Measurements from ENCODE around the gene ARTN.
A peak's percentile ranks its signal among the peaks of the same experiment; 100 is the strongest.

Gene ARTN

DNA sequence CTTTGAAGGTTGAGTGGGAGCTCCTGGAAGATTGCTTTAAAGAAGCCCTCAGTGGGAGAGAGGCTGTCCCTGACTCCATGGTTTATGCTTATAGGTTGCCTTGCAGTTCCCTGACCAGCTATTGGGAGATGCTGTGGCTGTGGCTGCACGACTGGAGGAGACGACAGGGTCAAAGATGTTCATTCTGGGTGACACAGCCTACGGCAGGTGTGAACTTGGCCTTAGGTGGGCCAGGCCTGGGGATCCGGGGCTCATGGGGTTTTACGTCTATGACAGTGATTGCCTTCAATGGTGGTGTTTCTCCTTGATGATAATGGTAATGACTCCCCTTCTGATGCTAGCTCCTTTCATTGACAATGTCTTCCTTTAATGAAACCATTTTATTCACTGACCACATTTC lies 36.9 kb downstream of the ARTN start:
- DNase-seq (ENCODE audit: low read depth in 2 of 2): no peak

DNA sequence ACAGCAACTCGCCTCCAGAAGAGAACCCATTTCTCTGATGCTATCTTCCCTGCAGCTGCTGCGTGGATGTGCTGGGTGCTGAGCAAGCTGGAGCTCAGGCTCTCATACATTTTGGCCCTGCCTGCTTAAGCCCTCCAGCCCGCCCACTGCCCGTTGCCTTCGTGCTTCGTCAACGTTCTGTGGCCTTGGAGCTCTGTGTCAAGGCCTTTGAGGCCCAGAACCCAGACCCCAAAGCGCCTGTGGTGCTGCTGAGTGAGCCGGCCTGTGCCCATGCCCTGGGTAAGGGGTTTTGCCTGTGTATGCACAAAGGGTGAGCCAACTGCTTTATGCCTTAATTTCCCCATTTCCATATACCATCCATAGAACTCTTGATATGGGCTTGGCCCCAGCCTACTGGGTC lies 37.3 kb downstream of the ARTN start:
- no peak for DNase-seq (ENCODE audit: low read depth in 2 of 2)

DNA sequence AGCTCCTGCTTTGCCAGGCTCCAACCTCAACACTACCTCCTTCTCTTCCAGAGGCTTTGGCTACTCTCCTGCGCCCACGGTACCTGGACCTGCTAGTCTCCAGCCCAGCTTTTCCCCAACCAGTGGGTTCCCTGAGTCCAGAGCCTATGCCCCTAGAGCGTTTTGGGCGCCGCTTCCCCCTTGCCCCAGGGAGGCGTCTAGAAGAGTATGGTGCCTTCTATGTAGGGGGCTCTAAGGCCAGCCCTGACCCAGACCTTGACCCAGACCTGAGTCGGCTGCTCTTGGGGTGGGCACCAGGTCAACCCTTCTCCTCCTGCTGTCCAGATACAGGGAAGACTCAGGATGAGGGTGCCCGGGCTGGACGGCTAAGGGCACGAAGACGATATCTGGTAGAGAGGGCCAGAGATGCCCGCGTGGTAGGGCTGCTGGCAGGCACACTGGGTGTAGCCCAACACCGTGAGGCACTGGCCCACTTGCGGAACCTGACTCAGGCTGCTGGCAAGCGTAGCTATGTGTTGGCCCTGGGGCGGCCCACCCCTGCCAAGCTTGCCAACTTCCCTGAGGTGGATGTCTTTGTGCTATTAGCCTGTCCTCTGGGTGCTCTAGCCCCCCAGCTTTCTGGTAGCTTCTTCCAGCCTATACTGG lies 37.9 kb downstream of the ARTN start:
- DNase-seq (ENCODE audit: low read depth in 2 of 2): no peak

DNA sequence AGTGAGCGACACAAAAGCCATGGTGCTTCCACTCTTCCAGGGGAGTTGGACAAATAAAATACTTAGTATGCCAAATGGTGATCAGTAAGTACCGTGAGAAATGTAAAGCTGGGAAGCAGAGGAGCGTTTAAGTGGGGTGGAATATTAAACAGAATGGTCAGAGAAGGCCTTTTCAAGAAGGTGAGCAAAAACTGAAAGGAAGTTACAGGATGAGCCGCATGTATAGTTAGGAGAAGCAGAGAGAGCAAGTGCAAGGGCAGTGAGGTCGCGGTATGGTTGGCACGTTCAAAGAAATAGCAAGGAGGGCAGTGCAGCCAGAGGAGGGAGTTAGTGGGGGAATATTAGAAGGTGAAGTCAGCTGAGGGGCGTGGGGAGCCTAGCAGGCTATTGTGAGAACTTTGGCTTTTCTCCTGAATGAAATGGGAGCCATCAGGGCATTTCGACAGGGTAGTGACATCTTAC lies 40.4 kb downstream of the ARTN start:
- DNase-seq (ENCODE audit: low read depth in 2 of 2): no peak

DNA sequence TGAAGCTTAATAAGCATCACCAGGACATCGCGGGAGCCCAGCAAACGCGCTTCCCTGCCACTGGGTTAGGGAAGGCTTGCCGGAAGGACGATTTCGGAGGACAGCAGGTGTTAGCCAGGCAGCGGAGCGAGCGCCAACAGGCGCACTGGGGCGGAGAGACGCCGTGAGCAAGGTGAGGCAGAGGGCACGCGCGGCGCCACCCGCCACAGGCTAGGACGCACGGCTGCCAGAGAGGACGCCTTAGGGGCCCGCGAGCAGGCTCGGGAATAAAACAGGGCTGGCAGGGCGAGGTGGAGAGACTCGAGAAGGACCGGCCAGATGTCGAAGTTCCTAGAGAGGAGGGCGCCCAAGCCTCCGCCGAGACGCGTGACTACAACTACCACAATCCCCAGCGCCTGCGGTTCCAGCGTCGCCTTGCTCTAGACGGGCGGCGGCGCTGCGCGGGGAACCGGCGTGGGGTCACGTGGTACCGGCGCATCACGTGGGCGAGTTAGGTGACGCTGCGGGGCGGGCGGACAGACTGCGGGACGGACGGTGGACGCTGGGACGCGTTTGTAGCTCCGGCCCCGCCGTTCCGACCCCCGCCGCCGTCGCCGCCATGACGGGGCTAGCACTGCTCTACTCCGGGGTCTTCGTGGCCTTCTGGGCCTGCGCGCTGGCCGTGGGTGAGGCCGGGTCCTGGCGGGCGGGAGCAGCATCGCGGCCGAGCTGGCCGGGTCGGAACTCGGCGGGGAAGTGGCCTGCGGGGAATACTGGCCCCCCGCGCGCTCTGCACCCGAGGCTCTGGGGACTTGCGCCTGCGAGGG lies 41.0 kb downstream of the ARTN start, which contains the start of gene ATP6V0B:
Gene ATP6V0B (plus strand): TSS at position 518 of the 806 bp plus-strand sequence. CDS start 81 bp downstream, at position 599.
- DNase-seq (ENCODE audit: low read depth in 2 of 2): peak; percentile 92 to 93

DNA sequence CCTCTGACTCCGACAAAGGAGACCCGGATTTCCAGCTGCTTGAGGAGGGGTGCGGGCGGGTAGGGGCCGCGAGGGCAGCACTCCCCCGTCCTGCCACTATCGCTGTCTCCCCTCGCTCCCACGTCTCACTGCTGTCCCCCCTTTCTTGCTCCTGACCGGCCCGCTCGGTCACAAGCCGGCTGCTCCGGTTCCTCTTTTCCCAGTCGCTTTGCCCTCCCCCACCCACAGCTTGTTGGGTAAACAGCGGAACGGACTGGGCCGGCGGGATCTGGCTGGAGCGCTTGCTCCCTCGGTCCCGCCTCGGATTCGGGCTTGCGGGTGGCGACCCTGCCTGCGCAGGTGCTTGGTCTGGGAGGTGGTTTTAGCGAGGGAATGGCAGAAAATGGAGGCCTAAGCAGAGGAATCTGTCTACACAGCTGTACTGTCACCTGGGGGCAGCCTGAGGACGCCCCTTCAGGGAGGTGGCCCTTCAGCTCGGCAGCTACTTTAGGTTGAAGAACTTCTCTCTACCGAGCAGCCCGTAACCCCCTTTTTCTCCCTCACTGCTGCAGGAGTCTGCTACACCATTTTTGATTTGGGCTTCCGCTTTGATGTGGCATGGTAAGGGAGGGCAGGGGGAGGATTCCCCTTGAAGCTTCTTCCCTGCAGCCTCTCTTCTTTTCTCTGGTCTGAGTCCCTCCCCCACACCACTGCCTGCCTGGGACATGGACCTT lies 41.8 kb downstream of the ARTN start:
- DNase-seq (ENCODE audit: low read depth in 2 of 2): no peak

DNA sequence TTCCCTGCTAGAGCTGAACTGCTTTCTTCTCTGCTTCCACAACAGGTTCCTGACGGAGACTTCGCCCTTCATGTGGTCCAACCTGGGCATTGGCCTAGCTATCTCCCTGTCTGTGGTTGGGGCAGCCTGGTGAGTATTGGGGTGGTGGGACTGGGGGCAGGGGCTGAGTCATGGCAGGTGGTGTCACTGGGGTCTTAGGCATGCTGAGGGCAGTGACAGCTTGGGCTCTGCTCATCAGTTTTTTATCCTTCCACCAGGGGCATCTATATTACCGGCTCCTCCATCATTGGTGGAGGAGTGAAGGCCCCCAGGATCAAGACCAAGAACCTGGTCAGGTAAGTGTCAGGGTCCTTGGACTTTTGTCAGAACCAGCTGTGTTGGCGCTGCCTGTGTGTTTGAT lies 42.4 kb downstream of the ARTN start:
- DNase-seq (ENCODE audit: low read depth in 2 of 2): no peak

DNA sequence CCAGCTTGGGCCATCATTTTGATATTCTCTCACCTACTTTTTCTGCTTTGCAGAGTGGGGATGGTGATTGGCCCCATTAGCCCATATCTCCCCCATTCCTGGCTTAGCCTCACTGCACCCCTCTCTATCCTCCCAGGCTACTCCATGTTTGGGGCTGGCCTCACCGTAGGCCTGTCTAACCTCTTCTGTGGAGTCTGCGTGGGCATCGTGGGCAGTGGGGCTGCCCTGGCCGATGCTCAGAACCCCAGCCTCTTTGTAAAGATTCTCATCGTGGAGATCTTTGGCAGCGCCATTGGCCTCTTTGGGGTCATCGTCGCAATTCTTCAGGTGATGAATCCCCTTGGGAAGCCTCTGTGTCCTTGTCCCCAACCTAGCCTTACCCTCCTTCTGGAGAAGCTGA lies 43.3 kb downstream of the ARTN start:
- no peak for DNase-seq (ENCODE audit: low read depth in 2 of 2)

DNA sequence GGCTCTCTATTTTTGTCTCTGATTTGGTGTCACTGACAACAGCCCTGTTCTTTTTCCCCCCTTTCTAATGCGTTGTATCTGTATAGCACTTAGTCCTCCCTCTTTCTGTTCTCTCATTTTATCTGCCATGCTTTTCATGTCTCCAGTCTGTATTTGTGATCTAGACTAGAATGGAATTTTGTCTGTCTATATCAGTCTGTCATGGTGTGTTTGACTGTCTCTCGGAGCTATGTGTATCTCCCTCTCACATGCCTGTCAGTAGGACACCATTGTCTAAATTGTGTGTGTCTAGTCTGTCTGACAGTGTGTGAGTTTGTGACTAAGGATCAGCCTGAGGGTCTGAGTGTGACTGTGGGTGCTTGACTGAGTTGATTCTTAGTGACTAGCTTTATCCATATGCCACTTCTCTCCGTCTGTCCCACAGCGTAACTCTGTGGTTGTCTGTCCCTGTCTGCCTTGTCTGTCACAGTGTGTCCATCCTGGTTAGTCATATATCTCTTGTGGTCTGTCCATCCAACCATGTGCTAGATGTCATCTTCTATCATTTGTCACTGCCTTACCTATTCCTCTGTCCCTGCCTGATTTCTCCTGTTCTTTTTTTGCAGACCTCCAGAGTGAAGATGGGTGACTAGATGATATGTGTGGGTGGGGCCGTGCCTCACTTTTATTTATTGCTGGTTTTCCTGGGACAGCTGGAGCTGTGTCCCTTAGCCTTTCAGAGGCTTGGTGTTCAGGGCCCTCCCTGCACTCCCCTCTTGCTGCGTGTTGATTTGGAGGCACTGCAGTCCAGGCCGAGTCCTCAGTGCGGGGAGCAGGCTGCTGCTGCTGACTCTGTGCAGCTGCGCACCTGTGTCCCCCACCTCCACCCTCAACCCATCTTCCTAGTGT lies 44.0 kb downstream of the ARTN start:
- DNase-seq (ENCODE audit: low read depth in 2 of 2): no peak

DNA sequence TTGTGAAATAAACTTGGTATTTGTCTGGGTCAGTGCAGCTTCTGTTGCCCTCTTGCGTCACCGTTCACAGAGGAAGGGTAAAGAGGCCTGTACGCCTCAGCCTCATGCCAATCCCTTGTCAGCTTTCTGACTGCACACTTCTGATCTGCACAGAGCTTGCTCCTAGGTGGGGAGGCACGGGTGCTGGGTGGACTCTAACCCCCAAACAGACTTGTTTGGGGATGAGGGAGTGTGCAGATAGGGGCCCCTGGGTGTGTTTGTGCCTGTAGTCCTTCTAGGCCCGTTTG lies 44.6 kb downstream of the ARTN start:
- DNase-seq (ENCODE audit: low read depth in 2 of 2): no peak

DNA sequence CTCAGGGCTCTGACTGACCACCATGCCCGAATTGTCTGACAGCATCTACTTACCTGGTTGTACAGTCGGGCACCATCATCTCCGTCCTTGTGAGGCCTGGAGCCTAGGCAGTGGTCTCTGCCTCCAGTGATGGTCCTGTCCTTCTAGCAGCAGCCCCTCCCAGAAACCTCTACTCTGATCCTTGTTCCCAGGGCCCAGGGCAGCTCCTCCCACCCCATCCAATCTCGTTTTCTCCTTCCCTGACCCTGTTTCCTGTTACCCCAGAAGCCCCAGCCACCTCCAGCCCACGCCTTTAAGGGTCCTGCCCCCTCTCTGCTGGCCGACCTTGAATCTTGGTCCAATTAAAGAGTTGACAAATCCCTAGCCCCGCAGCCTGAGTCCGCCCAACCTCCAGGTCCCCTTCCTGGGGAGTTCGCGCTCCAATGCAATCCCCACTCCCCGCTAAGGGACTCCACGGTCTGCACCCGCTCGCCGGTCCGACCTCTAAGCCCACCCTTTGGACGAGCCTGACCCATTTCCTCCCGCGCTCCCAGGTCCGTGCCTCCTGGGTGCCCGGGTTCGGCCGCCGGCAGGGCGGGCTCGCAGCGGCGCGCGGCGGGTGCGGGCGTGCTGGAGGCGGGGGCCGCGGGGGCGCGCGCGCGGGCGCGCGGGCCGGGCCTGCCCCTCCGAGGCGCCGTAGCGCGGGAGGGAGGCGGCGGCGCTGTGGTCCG lies 45.1 kb downstream of the ARTN start, which contains the start of gene B4GALT2:
Gene B4GALT2 (plus strand): TSS at position 660 of the 710 bp plus-strand sequence. CDS start 1,951 bp downstream, outside the sequence.
- DNase-seq (ENCODE audit: low read depth in 2 of 2): no peak

DNA sequence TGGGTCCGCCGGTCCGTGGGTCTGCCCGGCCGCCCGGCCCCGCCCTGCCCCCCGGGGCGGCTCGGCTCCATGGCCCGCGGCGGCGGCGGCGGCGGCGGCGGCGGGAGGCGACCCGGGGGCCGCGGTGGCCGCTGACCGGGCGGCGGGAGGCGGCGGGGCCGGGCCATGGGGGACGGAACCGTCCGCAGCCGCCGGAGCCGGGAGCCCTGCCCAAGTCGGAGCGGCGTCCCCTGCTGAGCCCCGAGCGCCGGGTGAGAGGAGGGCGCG lies 45.6 kb downstream of the ARTN start:
- no peak for DNase-seq (ENCODE audit: low read depth in 2 of 2)

DNA sequence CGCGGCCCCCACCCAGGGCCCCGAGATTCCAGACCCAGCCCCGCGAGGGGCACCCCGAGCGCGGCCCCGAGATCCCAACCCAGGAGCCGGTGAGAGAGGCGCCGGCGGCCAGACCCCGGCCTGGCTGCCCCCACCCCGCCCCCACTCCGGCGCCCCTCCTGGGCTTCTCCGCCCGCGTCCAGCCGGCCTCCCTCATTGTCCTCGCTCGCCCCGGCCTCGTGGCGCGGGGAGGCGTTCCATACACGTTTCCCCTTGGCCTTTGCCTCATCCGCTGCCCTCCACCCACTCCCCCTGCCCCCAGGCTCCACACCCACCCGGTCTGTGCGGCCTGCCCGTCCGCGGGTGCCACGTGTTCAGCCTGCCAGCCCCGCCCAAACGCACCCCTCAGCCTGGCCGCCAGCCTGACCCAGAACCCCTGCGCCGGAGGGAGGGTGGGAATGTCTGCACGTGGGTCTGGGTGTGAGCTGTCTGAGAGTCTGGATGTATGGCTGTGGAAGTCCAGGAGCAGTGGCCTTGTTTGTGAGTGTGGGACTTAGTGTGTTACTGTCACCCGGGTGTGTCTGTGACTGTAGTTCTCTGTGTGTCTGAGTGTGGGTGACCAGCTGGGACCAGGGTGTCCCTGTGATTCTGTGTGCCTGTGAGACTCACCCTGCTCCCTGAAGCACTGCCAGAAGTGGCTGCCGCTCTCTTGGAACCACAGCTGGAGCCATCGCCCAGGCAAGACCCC lies 46.1 kb downstream of the ARTN start:
- no peak for DNase-seq (ENCODE audit: low read depth in 2 of 2)

DNA sequence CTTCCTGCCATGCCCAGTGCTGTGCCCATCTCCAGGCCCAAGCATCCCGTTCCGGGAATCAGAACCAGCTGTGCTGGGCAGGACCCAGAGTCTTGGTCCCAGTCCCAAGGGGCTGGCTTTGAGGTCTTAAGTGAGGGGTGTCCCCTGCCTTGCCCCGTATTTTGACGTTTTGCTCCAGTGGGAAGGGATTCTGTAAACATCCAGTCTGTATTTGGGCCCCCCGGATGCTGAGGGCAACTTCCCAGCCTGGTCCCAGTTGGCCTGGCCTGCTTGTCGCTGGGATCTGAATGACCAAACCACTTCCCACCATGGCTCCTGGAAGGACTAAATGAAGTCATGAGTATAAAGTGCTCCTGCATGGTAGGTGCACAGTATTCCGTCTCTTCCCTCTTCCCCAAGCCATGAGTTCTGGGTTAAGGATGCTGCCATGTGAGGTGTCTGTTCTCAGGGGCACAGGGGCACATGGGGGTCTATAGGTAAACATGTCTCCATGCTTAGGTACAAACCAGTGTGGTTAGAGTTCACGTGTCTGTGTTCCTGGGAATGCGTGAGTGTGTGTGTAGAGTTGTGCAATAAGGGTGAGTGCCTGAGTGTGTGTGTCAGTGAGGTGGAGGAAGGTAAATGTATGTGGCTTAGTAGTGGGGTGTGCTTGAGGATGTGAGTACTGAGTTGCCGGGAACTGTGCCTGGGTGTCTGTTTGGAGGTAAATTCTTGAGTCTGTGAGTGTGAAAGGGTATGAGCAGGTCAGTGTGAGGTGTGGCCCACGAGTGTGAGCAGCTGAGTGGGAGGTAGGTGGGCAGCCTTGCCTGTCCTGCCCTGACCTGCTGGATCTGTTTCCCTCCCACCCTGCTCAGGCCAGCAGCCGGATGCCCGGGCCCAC lies 46.9 kb downstream of the ARTN start:
- no peak for DNase-seq (ENCODE audit: low read depth in 2 of 2)

DNA sequence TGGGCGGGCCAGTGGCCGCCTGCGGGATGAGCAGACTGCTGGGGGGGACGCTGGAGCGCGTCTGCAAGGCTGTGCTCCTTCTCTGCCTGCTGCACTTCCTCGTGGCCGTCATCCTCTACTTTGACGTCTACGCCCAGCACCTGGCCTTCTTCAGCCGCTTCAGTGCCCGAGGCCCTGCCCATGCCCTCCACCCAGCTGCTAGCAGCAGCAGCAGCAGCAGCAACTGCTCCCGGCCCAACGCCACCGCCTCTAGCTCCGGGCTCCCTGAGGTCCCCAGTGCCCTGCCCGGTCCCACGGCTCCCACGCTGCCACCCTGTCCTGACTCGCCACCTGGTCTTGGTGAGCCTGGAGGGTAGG lies 47.5 kb downstream of the ARTN start:
- no peak for DNase-seq (ENCODE audit: low read depth in 2 of 2)

DNA sequence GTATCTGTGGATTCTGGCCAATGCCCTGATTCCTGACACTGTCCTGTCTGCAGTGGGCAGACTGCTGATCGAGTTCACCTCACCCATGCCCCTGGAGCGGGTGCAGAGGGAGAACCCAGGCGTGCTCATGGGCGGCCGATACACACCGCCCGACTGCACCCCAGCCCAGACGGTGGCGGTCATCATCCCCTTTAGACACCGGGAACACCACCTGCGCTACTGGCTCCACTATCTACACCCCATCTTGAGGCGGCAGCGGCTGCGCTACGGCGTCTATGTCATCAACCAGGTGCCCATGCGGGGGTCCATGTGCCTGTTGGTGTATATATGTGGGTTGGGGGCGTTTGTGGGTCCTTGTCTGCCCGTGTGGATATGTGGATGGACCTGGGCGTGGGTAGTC lies 48.0 kb downstream of the ARTN start:
- DNase-seq (ENCODE audit: low read depth in 2 of 2): no peak

DNA sequence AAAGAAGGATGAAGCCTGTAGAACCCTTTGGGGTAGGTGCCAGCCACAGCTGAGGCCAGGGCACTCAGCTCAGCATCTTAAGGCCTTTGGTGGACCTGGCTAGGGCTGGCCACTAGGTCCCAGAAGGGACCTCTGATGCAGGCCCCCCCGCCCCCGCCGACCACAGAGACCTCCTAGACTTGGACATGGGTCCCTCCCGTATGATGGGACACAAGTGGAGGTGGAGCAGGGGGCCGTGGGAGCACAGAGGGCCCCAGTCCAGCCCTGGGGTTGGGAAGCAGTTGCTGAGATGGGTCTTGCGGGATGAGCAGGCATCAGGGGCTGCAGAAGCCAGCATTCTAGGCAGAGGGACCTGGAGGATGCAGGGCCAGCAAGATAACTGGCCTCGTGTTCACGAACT lies 48.6 kb downstream of the ARTN start:
- no peak for DNase-seq (ENCODE audit: low read depth in 2 of 2)

DNA sequence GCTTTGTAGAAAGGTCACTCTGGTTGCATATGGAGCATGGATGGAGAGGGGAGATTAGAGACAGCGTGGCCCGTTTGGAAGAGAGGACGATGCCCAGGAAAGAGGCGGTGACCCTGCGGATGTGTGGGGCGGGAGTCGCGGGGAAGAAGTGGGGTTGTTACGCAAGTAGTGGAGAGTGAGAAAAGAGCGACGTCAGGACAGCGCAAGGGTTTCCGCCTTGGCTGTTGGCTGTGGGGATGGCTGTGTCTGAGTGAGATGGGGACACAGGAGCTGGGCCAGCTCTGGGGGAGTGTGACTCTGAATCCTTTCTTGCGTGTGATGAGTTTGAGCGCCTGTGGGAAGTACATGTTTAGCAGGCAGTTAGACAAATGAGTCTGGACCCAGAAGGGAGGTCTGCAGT lies 49.2 kb downstream of the ARTN start:
- DNase-seq (ENCODE audit: low read depth in 2 of 2): no peak

DNA sequence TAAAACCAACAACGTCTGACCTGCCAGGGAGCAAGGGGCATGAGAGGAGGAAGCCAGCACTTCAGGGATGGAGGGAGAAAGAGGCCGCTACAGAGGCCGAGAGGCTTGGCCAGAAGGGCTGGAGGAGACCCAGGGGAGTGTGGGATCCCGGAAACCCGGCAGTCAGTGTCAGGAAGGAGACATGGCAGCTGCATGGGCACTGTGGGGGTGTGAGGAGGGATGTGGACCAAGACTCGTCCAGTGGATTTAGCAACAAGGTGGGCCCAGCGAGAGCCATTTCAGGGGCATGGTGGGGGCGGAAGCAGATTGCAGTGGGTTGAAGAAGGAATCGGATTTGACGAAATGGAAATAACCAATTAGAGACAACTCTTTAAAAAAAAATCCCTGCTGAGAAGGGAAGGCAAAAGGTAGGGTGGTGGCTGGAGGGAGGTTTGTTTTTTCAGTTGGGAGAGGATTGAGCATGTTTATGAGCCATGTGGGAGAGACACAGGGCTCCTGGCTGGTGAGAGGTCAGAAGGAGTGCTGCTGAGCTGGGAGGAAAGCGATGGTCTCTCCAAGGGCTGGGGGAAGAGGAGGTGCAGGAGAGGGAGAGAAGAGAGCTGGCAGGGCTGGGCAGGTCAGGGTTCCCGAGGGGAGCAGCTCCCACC lies 49.8 kb downstream of the ARTN start:
- DNase-seq (ENCODE audit: low read depth in 2 of 2): no peak
